G401 (cell line): ENCODE results near the gene DOCK2. TPM values are rescaled to one million over a fixed set of nuclear protein-coding genes. Genes with fewer than 3 reads are reported as not detected.
"Not testable (repeated sequence)": the region's sequence is repeated elsewhere in the genome, so short reads cannot be mapped to it uniquely, and the experiment has no call there.

Experiments
- DNase-seq: peaks from one replicate; pipeline ENCODE4 v3.0.0-alpha.2; 2015; ENCODE audit warnings: low spot score
- in situ Hi-C: cut with HindIII; loops from 2 replicates; pipeline ENCODE4 v1.10.0; 2016; ENCODE audit warnings: low sequenced_read_pairs, mixed read lengths
- total RNA-seq: library from RNA; depleted of rRNA; stranded (reverse); fragments of >200 nt; shearing (Covaris generic); gene quantifications from 2 replicates; pipeline ENCODE4 v1.2.3, GENCODE V29; 2014

DOCK2 gene
- total RNA-seq, 1 experiment from 2014 or later, result not detected

GRCh38 chr5:169801324-169801777 is 164.3 kb downstream of the DOCK2 start:
- no peak for DNase-seq

GRCh38 chr5:169801781-169802180 is 164.7 kb downstream of the DOCK2 start:
- in situ Hi-C loops, result no loop called here
- no peak for DNase-seq

More at GRCh38 chr5:169801324-169801777, 164.3 kb downstream of the DOCK2 start:
- in situ Hi-C loops, result no loop called here

- in situ Hi-C loops, result no loop called here
- DNase-seq, result no peak
Observed at GRCh38 chr5:169803077-169803981, 166.3 kb downstream of the DOCK2 start.

GRCh38 chr5:169804861-169805260 is 167.8 kb downstream of the DOCK2 start:
- in situ Hi-C loops, result no loop called here
- no peak for DNase-seq

- DNase-seq, result no peak
- in situ Hi-C loops, result no loop called here
Observed at GRCh38 chr5:169805527-169805934, 168.5 kb downstream of the DOCK2 start.

- in situ Hi-C loops, result no loop called here
Observed at GRCh38 chr5:169805937-169806700, 169.0 kb downstream of the DOCK2 start.

GRCh38 chr5:169808118-169808581 is 171.1 kb downstream of the DOCK2 start:
- in situ Hi-C loops, result no loop called here
- no peak for DNase-seq

More at GRCh38 chr5:169805937-169806700, 169.0 kb downstream of the DOCK2 start:
- DNase-seq, result no peak

GRCh38 chr5:169808880-169809279 is 171.8 kb downstream of the DOCK2 start:
- DNase-seq, in situ Hi-C loops: not testable (repeated sequence)

- no peak for DNase-seq
- in situ Hi-C loops, result no loop called here
Observed at GRCh38 chr5:169809281-169809680, 172.2 kb downstream of the DOCK2 start.

- no peak for DNase-seq
- in situ Hi-C loops, result no loop called here
Observed at GRCh38 chr5:169810524-169810923, 173.4 kb downstream of the DOCK2 start.

- DNase-seq, result no peak
- in situ Hi-C loops, result no loop called here
Observed at GRCh38 chr5:169811023-169811422, 173.9 kb downstream of the DOCK2 start.

- DNase-seq, result no peak
- in situ Hi-C loops, result no loop called here
Observed at GRCh38 chr5:169811680-169812079, 174.6 kb downstream of the DOCK2 start.

GRCh38 chr5:169812786-169813185 is 175.7 kb downstream of the DOCK2 start:
- no peak for DNase-seq
- in situ Hi-C loops, result no loop called here

GRCh38 chr5:169814045-169814444 is 177.0 kb downstream of the DOCK2 start:
- in situ Hi-C loops, result no loop called here
- no peak for DNase-seq

- in situ Hi-C loops, result no loop called here
- no peak for DNase-seq
Observed at GRCh38 chr5:169814522-169814921, 177.4 kb downstream of the DOCK2 start.

- DNase-seq, result no peak
- in situ Hi-C loops, result no loop called here
Observed at GRCh38 chr5:169817031-169817430, 180.0 kb downstream of the DOCK2 start.

- in situ Hi-C loops, result no loop called here
- no peak for DNase-seq
Observed at GRCh38 chr5:169826618-169827017, 189.5 kb downstream of the DOCK2 start.

- DNase-seq, result no peak
- in situ Hi-C loops, result no loop called here
Observed at GRCh38 chr5:169827769-169828168, 190.7 kb downstream of the DOCK2 start.

- in situ Hi-C loops, result no loop called here
- no peak for DNase-seq
Observed at GRCh38 chr5:169828385-169828784, 191.3 kb downstream of the DOCK2 start.

- in situ Hi-C loops, result no loop called here
- no peak for DNase-seq
Observed at GRCh38 chr5:169831331-169831730, 194.3 kb downstream of the DOCK2 start.
